ENCODE measurements around the gene NMNAT2.

DNA sequence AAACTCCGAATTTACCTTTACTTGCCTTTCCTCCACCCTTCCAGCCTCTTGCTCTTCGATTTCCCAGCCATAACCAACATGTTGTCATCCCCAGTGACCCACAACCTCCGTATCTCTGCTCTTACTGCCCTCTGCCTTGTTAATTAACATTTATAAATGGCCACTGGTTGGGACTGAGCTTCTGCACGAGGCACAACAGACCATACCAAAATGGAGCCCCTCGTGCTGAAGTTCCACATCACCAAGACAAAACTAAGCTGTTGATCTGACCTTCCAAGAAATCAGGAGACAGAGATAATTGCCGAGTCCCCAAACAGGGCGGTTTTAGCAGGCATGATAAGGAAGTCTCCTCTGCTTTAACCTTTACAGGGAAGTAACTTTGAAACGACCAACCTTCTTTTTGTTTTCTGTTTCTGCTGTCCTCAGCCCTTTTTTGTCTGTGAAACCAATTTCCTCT lies 71.9 kb downstream of the NMNAT2 start:
- TF ChIP-seq, protein P1, sequence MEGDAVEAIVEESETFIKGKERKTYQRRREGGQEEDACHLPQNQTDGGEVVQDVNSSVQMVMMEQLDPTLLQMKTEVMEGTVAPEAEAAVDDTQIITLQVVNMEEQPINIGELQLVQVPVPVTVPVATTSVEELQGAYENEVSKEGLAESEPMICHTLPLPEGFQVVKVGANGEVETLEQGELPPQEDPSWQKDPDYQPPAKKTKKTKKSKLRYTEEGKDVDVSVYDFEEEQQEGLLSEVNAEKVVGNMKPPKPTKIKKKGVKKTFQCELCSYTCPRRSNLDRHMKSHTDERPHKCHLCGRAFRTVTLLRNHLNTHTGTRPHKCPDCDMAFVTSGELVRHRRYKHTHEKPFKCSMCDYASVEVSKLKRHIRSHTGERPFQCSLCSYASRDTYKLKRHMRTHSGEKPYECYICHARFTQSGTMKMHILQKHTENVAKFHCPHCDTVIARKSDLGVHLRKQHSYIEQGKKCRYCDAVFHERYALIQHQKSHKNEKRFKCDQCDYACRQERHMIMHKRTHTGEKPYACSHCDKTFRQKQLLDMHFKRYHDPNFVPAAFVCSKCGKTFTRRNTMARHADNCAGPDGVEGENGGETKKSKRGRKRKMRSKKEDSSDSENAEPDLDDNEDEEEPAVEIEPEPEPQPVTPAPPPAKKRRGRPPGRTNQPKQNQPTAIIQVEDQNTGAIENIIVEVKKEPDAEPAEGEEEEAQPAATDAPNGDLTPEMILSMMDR (IDR thresholded peaks at IDR 0.05), result no peak
- TF ChIP-seq POLR2A (IDR thresholded peaks at IDR 0.05), result no peak

Data from testis (tissue), 2 donors.